Naive thymus-derived CD4-positive, alpha-beta T cell (primary cell): ENCODE results near the gene TUBG2. TPM values are rescaled to one million over a fixed set of nuclear protein-coding genes. Genes with fewer than 3 reads are reported as not detected.

Experiments
- ATAC-seq: fragments of 150-1000 bp; cut with Tn5 transposase; 2 replicates; pipeline ENCODE4 v1.10.0; 2021; ENCODE audit warnings: mild to moderate bottlenecking, moderate library complexity
- CTCF ChIA-PET: fragments of 350-600 bp; sonication (Branson Sonifier 250); formaldehyde crosslinking; loops from one replicate; lab custom pipeline; 2021; ENCODE audit warnings: antibody characterized with exemption; lab: Charles Lee
- POLR2A ChIA-PET: fragments of 350-600 bp; sonication (Branson Sonifier 250); formaldehyde crosslinking; loops from one replicate; lab custom pipeline; 2021; ENCODE audit warnings: antibody characterized with exemption, inconsistent platforms; lab: Charles Lee
- DNase-seq, 9 donors: peaks; one replicate each; pipeline versions ENCODE4 v3.0.0 to v3.0.0-alpha.2; 2020 to 2022; ENCODE audit warnings: mixed read lengths in 1 of 9
- H3K27ac ChIP-seq: one replicate; pipeline ENCODE4 v1.7.0; 2013; ENCODE audit warnings: mild to moderate bottlenecking, low read depth, low read length, moderate library complexity
- H3K27me3 ChIP-seq, 2 donors: one replicate each; pipeline ENCODE4 v1.7.0; 2013; ENCODE audit warnings: low read length in 2 of 2, mild to moderate bottlenecking in 2 of 2, moderate library complexity in 2 of 2; ENCODE audit not compliant: control insufficient read depth in 2 of 2, insufficient read depth in 2 of 2
- H3K36me3 ChIP-seq, 3 experiments: 1 replicate in 2 of 3; 2 replicates in 1 of 3; pipeline ENCODE4 v1.7.0; 2013; ENCODE audit warnings: low read length in 3 of 3, mild to moderate bottlenecking in 3 of 3, moderate library complexity in 1 of 3; ENCODE audit not compliant: insufficient read depth in 3 of 3, control insufficient read depth in 2 of 3
- H3K4me1 ChIP-seq, 2 donors: one replicate each; pipeline ENCODE4 v1.7.0; 2013; ENCODE audit warnings: low read length in 2 of 2, mild to moderate bottlenecking in 2 of 2, moderate library complexity in 1 of 2; ENCODE audit not compliant: control insufficient read depth in 2 of 2, insufficient read depth in 2 of 2
- H3K4me3 ChIP-seq: 2 replicates; pipeline ENCODE4 v1.7.0; 2013; ENCODE audit warnings: mild to moderate bottlenecking, low read length
- H3K9me3 ChIP-seq, 3 experiments: 1 replicate in 2 of 3; 2 replicates in 1 of 3; pipeline ENCODE4 v1.7.0; 2013; ENCODE audit warnings: low read length in 3 of 3; ENCODE audit not compliant: control insufficient read depth in 2 of 3
- H3K27ac Mint-ChIP-seq, 9 donors: one replicate each; pipeline ENCODE4 v1.8.0; 2020 to 2022; ENCODE audit warnings: mixed read lengths in 9 of 9, mild to moderate bottlenecking in 8 of 9, moderate library complexity in 5 of 9, inconsistent platforms in 2 of 9
- H3K27me3 Mint-ChIP-seq, 5 donors: one replicate each; pipeline ENCODE4 v1.8.0; 2021 to 2022; ENCODE audit warnings: mixed read lengths in 5 of 5, mild to moderate bottlenecking in 1 of 5
- H3K36me3 Mint-ChIP-seq, 5 donors: one replicate each; pipeline ENCODE4 v1.8.0; 2020 to 2022; ENCODE audit warnings: mixed read lengths in 5 of 5, mild to moderate bottlenecking in 3 of 5, inconsistent platforms in 1 of 5
- H3K4me1 Mint-ChIP-seq, 7 donors: one replicate each; pipeline ENCODE4 v1.8.0; 2020 to 2022; ENCODE audit warnings: mixed read lengths in 7 of 7, mild to moderate bottlenecking in 3 of 7, inconsistent platforms in 1 of 7
- H3K4me3 Mint-ChIP-seq, 10 donors: one replicate each; pipeline ENCODE4 v1.8.0; 2020 to 2022; ENCODE audit warnings: mild to moderate bottlenecking in 10 of 10, mixed read lengths in 10 of 10, moderate library complexity in 6 of 10, inconsistent platforms in 2 of 10
- H3K9me3 Mint-ChIP-seq, 11 donors: one replicate each; pipeline ENCODE4 v1.8.0; 2020 to 2022; ENCODE audit warnings: mixed read lengths in 11 of 11, mild to moderate bottlenecking in 4 of 11, inconsistent platforms in 1 of 11, moderate library complexity in 1 of 11
- intact Hi-C, 2 donors: fragments of 100-400 bp; cut with micrococcal nuclease; formaldehyde crosslinking; loops; one replicate each; pipeline ENCODE4 v1.15.1; 2023
- polyA plus RNA-seq, 2 donors: library from polyadenylated mRNA; unstranded; fragments of 300-500 nt; fragmentation: Illumina TruSeq; gene quantifications; one replicate each; pipeline ENCODE4 v1.2.3, GENCODE V29; 2021
- total RNA-seq, 6 experiments: library from RNA in 5 of 6; stranded (reverse) in 5 of 6; gene quantifications; 1 replicate in 5 of 6; 2 replicates in 1 of 6; pipeline ENCODE4 v1.2.3 and lab custom pipeline; 2021 to 2026

Gene TUBG2
- total and polyA plus RNA-seq, 7 experiments from 2014 or later, result 4.9 to 20.3 (median 10.4) TPM

DNA sequence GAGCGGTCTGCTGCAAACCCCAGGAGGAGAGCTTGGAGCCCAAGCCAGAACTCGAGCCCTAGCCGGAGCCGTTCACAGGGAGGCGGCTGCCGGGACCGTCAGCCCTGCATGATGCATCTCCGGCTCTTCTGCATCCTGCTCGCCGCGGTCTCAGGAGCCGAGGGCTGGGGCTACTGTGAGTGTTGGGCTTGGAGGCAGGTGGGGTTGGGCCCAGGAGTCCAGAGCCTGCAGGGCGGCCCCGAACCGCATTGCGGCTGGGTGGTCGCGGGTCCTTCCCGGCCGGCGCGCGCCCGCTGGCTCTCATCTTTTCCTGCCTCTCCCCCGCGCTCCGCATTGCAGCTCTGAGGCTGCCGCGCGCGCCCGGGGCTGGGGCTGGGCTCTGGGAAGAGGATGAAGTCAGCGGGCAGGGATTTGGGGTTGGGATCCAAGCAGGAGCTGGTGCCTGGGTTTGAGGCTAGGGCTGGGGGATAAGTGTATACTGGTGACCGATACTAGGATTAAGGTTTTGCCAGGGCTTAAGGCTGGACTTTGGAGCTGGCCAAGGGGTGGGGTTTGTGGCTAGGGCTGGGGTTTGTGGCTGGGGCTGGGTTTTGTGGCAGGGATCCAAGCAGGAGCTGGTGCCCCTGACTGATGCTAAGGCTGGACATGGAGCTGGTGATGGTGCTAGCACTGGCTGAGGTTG is 23.8 kb downstream of the TUBG2 start:
- Histone ChIP-seq H3K36me3 (no peaks in the 10 kb centered on the region), H3K4me3 (no peak overlapping the region), H3K9me3 (no peaks in the 10 kb centered on the region), H3K27ac (no peak overlapping the region), H3K27me3 (peaks cover 4 to 5% of the 10 kb centered on the region in 2 donors), H3K4me1 (peaks cover 28 to 37% of the 10 kb centered on the region in 2 donors)
- Mint-ChIP-seq H3K36me3 (peaks cover 0 to 6% (median 0%) of the 10 kb centered on the region in 5 donors), H3K4me1 (peaks cover 30 to 51% (median 44%) of the 10 kb centered on the region in 7 donors), H3K4me3 (peak overlapping the region; percentile 20 to 94 (median 64)), H3K27me3 (peaks cover 23 to 42% (median 28%) of the 10 kb centered on the region in 5 donors), H3K9me3 (peaks cover 0 to 11% (median 0%) of the 10 kb centered on the region in 11 donors), H3K27ac (peak overlapping the region in 2 of 9 donors; percentile 46 to 51)
- CTCF ChIA-PET, result interaction anchor here (1.2 kb wide), 1 partner anchor 105 kb away, joined by 5 read pairs; the partner anchor contains the start of gene PSMC3IP
- intact Hi-C loops, result no loop called here
- peak in 1 of 9 donors; percentile 37 for DNase-seq
- POLR2A ChIA-PET, result interaction anchor here (1.0 kb wide), 2 partner anchors 24 to 74 kb away, joined by 3 read pairs; no protein-coding TSS in a partner anchor
- no peak for ATAC-seq

DNA sequence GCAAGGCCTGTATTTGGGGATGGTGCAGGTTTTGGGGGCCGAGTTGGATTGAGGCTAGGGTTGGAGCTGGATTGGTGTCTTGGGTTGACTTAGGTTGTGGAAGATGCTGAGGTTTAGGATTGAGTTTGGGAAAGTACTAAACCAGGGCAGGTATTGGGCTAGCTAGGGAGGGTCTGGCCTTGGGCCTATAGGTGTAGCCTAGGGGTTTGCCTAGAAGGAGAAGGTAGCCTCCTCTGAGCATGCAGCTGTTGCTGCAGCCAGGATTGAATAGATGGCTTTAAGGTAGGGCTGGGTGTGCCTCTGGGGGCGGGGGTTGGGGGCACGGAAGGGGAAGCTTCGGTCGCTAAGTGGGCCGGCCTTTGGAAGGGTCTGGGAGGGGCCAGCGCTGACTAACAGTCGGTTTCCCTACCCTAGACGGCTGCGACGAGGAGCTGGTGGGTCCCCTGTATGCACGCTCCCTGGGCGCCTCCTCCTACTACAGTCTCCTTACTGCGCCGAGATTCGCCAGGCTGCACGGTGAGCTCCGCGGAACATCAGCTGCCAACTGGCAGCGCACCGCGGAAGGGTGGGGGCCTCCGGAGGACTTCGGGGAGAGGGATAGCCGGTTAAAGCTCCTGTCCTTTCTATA is 24.4 kb downstream of the TUBG2 start:
- CTCF ChIA-PET, result interaction anchor here (1.0 to 1.2 kb wide), 2 partner anchors 105 to 115 kb away, joined by 3 to 5 read pairs; partner anchors contain the start of gene PSMC3IP

GRCh38 chr17:42684929-42685556 is 26.0 kb downstream of the TUBG2 start:
- intact Hi-C loops, result no loop called here
- Mint-ChIP-seq H3K27me3 (peaks cover 23 to 42% (median 28%) of the 10 kb centered on the region in 5 donors), H3K36me3 (peaks cover 0 to 6% (median 0%) of the 10 kb centered on the region in 5 donors), H3K4me1 (peaks cover 26 to 32% (median 27%) of the 10 kb centered on the region in 7 donors), H3K4me3 (peak overlapping the region in 1 of 10 donors; percentile 17), H3K27ac (peak overlapping the region in 1 of 9 donors; percentile 49), H3K9me3 (peaks cover 0 to 12% (median 0%) of the 10 kb centered on the region in 11 donors)
- CTCF ChIA-PET, result interaction anchor here (0.7 to 1.0 kb wide), 2 partner anchors 17 to 117 kb away, joined by 3 read pairs; no protein-coding TSS in a partner anchor
- Histone ChIP-seq H3K9me3 (no peaks in the 10 kb centered on the region), H3K36me3 (no peaks in the 10 kb centered on the region), H3K4me1 (peaks cover 18 to 20% of the 10 kb centered on the region in 2 donors), H3K4me3 (no peak overlapping the region), H3K27me3 (peaks cover 4 to 5% of the 10 kb centered on the region in 2 donors), H3K27ac (no peak overlapping the region)
- DNase-seq (no peak), ATAC-seq (no peak)
- POLR2A ChIA-PET, result interaction anchor here (0.6 kb wide), 1 partner anchor 1404 kb away, joined by 3 read pairs; no protein-coding TSS in a partner anchor

More for the DNA sequence above, 24.4 kb downstream of the TUBG2 start:
- intact Hi-C loops, result no loop called here
- Histone ChIP-seq H3K4me3 (no peak overlapping the region), H3K27ac (no peak overlapping the region), H3K36me3 (no peaks in the 10 kb centered on the region), H3K4me1 (peaks cover 26 to 33% of the 10 kb centered on the region in 2 donors), H3K27me3 (peaks cover 4 to 5% of the 10 kb centered on the region in 2 donors), H3K9me3 (no peaks in the 10 kb centered on the region)
- POLR2A ChIA-PET, result interaction anchor here (1.0 kb wide), 2 partner anchors 23 to 75 kb away, joined by 3 read pairs; no protein-coding TSS in a partner anchor
- peak overlapping the region in 9 of 10 donors; percentile 23 to 94 (median 61) for H3K4me3 Mint-ChIP-seq
- H3K36me3 Mint-ChIP-seq, result peaks cover 0 to 6% (median 0%) of the 10 kb centered on the region in 5 donors
- H3K27ac Mint-ChIP-seq, result peak overlapping the region in 1 of 9 donors; percentile 9
- H3K4me1 Mint-ChIP-seq, result peaks cover 29 to 47% (median 40%) of the 10 kb centered on the region in 7 donors
- no peak for ATAC-seq
- H3K27me3 Mint-ChIP-seq, result peaks cover 23 to 42% (median 28%) of the 10 kb centered on the region in 5 donors
- H3K9me3 Mint-ChIP-seq, result peaks cover 0 to 11% (median 0%) of the 10 kb centered on the region in 11 donors
- DNase-seq, result no peak

DNA sequence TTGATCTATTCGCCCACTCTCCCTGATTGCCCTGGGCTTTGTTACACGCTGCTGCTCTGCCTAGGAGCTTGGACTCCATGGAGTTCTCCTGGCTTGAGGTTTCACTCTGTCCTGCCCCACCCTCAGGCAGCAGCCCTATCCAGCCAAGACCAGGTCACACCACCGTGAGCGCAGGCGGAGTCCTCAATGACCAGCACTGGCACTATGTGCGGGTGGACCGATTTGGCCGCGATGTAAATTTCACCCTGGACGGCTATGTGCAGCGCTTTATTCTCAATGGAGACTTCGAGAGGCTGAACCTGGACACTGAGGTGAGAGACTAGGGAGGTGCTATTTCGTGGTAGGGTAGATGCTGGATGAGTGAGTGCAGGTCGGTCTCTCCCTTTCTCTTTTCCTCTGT is 26.7 kb downstream of the TUBG2 start:
- peaks cover 19 to 42% (median 23%) of the 10 kb centered on the region in 5 donors for H3K27me3 Mint-ChIP-seq
- ATAC-seq (no peak), DNase-seq (no peak)
- no peaks in the 10 kb centered on the region for H3K36me3 ChIP-seq
- H3K9me3 ChIP-seq, result no peaks in the 10 kb centered on the region
- no peak overlapping the region for H3K27ac ChIP-seq
- intact Hi-C loops, result no loop called here
- peak overlapping the region in 1 of 9 donors; percentile 67 for H3K27ac Mint-ChIP-seq
- H3K4me3 Mint-ChIP-seq, result peak overlapping the region in 1 of 10 donors; percentile 17
- H3K4me1 Mint-ChIP-seq, result peaks cover 21 to 27% (median 24%) of the 10 kb centered on the region in 7 donors
- POLR2A ChIA-PET, result no interaction called here
- CTCF ChIA-PET, result interaction anchor here (0.7 kb wide), 1 partner anchor 18 kb away, joined by 3 read pairs; no protein-coding TSS in a partner anchor
- peaks cover 0 to 8% (median 0%) of the 10 kb centered on the region in 11 donors for H3K9me3 Mint-ChIP-seq
- H3K36me3 Mint-ChIP-seq, result peaks cover 0 to 6% (median 0%) of the 10 kb centered on the region in 5 donors
- peaks cover 13 to 16% of the 10 kb centered on the region in 2 donors for H3K4me1 ChIP-seq
- no peak overlapping the region for H3K4me3 ChIP-seq
- H3K27me3 ChIP-seq, result peaks cover 4 to 5% of the 10 kb centered on the region in 2 donors

DNA sequence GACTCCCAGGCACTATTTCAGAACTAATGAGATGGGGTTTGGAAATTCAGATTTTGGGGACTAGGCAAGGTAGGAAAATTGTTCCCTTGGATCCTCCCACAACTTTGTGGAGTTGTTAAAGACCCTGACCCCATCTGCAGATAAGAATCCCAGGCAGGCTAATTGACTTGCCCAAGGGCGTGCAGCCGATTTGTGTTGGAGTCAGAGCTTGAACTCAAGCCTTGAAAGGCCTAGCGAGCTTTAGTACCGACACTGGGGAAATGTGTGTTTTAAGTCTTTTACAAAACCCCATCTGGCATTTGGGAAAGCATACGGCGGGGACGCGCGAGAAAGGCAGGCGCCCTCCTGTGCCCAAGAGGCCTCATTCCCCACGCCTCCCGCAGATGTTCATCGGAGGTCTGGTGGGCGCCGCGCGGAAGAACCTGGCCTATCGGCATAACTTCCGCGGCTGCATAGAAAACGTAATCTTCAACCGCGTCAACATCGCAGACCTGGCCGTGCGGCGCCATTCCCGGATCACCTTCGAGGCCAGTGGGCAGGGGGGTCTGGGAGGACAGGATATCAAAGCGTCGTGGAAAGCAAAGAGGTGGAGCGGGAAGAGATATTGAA is 27.5 kb downstream of the TUBG2 start:
- Histone ChIP-seq H3K36me3 (no peaks in the 10 kb centered on the region), H3K4me1 (peaks cover 9 to 10% of the 10 kb centered on the region in 2 donors), H3K4me3 (no peak overlapping the region), H3K27ac (no peak overlapping the region), H3K27me3 (peaks cover under 1 to 4% of the 10 kb centered on the region in 2 donors), H3K9me3 (no peaks in the 10 kb centered on the region)
- no peak overlapping the region for H3K27ac Mint-ChIP-seq
- intact Hi-C loops, result no loop called here
- DNase-seq (no peak), ATAC-seq (no peak)
- H3K9me3 Mint-ChIP-seq, result peaks cover 0 to 6% (median 0%) of the 10 kb centered on the region in 11 donors
- H3K27me3 Mint-ChIP-seq, result peaks cover 13 to 37% (median 16%) of the 10 kb centered on the region in 5 donors
- ChIA-PET POLR2A (no interaction called here), CTCF (no interaction called here)
- peaks cover 0 to 6% (median 0%) of the 10 kb centered on the region in 5 donors for H3K36me3 Mint-ChIP-seq
- no peak overlapping the region for H3K4me3 Mint-ChIP-seq
- H3K4me1 Mint-ChIP-seq, result peaks cover 15 to 22% (median 18%) of the 10 kb centered on the region in 7 donors
